ENCODE data around the gene SLC7A6OS. TPM values are rescaled to one million over a fixed set of nuclear protein-coding genes. Genes with fewer than 3 reads are reported as not detected.
A peak's percentile ranks its signal among the peaks of the same experiment; 100 is the strongest.

The SLC7A6OS gene
- total RNA-seq, 2 experiments from 2014 or later = 28.6 to 33.4 TPM

DNA sequence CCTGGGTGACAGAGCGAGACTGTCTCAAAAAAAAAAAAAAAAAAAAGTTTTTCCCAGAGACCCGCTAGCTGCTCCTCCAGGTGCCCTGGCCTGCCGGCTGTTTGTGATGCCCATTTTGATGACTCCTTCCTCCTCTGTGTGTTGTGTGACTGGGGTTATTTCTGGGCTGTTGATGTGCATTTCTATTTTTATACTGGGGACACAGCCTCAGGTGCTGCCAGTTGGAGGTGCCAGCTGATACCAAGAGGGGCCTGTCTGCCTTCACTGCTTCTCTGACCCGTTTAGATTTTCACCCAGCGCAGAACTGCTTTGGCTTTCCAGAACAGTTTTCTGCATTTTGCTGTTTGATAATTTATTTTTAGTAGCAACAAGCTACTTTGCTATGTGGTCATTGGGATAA, 58.9 kb downstream of the SLC7A6OS start:
- peak overlapping the region; percentile 5; the same call in 1 of the 2 replicates for H2AFZ ChIP-seq (ENCODE audit: low read length)
- H3K79me2 ChIP-seq (ENCODE audit: insufficient read depth, low read depth, low read length) = peaks cover 7% of the 10 kb centered on the region; the same call in 1 of the 2 replicates
- peak overlapping the region; percentile 68 for H3K4me2 ChIP-seq (ENCODE audit: low read length)
- ChIA-PET POLR2A (interaction anchor here (0.6 to 2.2 kb wide), 9 partner anchors 10 to 934 kb away, joined by 3 to 14 read pairs (median 5); partner anchors contain the start of genes NFATC3 and SLC7A6), CTCF (ENCODE audit: unreplicated experiment) (interaction anchor here (0.6 to 1.3 kb wide), 3 partner anchors 12 to 1306 kb away, joined by 3 to 4 read pairs (median 3); partner anchors contain the start of gene SLC7A6)
- H3K9me3 ChIP-seq (ENCODE audit: low read length) = no peaks in the 10 kb centered on the region
- H3K27ac ChIP-seq (ENCODE audit: low read depth, low read length, poor library complexity, severe bottlenecking) = peak overlapping the region; percentile 91
- H4K20me1 ChIP-seq (ENCODE audit: insufficient read depth, low read length) = no peaks in the 10 kb centered on the region
- intact Hi-C loops (cut with micrococcal nuclease; ENCODE audit: unreplicated experiment) = loop anchor here (10.0 kb wide), 1 partner anchor 243 kb away; no protein-coding TSS in a partner anchor
- peak overlapping the region; percentile 38 for H3K4me3 ChIP-seq (ENCODE audit: low read depth, low read length, poor library complexity, severe bottlenecking)
- H3K36me3 ChIP-seq (ENCODE audit: insufficient read depth, low read length) = peaks cover 63% of the 10 kb centered on the region
- H3K4me1 ChIP-seq (ENCODE audit: insufficient read depth, low read length, poor library complexity, severe bottlenecking) = peaks cover 66% of the 10 kb centered on the region
- TF ChIP-seq, protein P1, sequence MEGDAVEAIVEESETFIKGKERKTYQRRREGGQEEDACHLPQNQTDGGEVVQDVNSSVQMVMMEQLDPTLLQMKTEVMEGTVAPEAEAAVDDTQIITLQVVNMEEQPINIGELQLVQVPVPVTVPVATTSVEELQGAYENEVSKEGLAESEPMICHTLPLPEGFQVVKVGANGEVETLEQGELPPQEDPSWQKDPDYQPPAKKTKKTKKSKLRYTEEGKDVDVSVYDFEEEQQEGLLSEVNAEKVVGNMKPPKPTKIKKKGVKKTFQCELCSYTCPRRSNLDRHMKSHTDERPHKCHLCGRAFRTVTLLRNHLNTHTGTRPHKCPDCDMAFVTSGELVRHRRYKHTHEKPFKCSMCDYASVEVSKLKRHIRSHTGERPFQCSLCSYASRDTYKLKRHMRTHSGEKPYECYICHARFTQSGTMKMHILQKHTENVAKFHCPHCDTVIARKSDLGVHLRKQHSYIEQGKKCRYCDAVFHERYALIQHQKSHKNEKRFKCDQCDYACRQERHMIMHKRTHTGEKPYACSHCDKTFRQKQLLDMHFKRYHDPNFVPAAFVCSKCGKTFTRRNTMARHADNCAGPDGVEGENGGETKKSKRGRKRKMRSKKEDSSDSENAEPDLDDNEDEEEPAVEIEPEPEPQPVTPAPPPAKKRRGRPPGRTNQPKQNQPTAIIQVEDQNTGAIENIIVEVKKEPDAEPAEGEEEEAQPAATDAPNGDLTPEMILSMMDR (conservative IDR thresholded peaks at IDR 0.05; ENCODE audit: low read length) = 0 out of 2 replicates have a peak, but pooled peaks have one; percentile 15
- no peak for TF ChIP-seq EZH2phosphoT487 (IDR thresholded peaks at IDR 0.05; ENCODE audit: borderline replicate concordance, low read depth, low read length)
- DNase-seq (ENCODE audit: low spot score) = peak; percentile 92
- no TSS peak for BruUV-seq (replicated peaks)
- no peaks in the 10 kb centered on the region for H3K9me2 ChIP-seq (ENCODE audit: insufficient read depth, low read length)

DNA sequence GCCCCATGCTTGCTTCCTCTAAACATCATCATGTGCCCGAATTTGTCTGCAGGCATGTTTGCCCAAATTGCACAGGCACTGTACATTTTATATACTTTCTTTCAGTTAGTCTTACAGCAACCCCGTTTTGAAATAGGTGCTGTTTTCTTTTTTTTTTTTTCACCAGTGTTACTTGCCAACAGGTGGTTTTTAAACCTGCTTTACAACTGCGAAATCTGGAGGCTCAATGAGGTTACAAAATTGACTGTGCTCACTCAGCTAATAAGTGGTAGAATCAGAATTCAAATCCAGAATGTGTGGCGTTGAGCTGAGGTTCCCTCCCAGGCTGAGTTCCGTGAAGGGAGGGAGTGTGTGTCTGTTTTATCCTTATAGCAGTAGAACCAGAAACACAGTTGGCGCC, 59.8 kb downstream of the SLC7A6OS start:
- Histone ChIP-seq H3K4me1 (ENCODE audit: insufficient read depth, low read length, poor library complexity, severe bottlenecking) (peaks cover 66% of the 10 kb centered on the region), H3K4me2 (ENCODE audit: low read length) (peak overlapping the region; percentile 68), H2AFZ (ENCODE audit: low read length) (no peak overlapping the region; the same call in 1 of the 2 replicates), H3K4me3 (ENCODE audit: low read depth, low read length, poor library complexity, severe bottlenecking) (peak overlapping the region; percentile 31), H3K27ac (ENCODE audit: low read depth, low read length, poor library complexity, severe bottlenecking) (peak overlapping the region; percentile 91), H4K20me1 (ENCODE audit: insufficient read depth, low read length) (no peaks in the 10 kb centered on the region), H3K9me3 (ENCODE audit: low read length) (no peaks in the 10 kb centered on the region), H3K36me3 (ENCODE audit: insufficient read depth, low read length) (peaks cover 55% of the 10 kb centered on the region), H3K79me2 (ENCODE audit: insufficient read depth, low read depth, low read length) (peaks cover 15% of the 10 kb centered on the region; the same call in 1 of the 2 replicates), H3K9me2 (ENCODE audit: insufficient read depth, low read length) (no peaks in the 10 kb centered on the region)
- TSS peak; percentile 9 for BruUV-seq (replicated peaks)
- ChIA-PET POLR2A (interaction anchor here (0.7 to 2.2 kb wide), 6 partner anchors 11 to 933 kb away, joined by 3 to 9 read pairs (median 4); partner anchors contain the start of genes NFATC3 and SLC7A6), CTCF (ENCODE audit: unreplicated experiment) (interaction anchor here (0.6 to 1.3 kb wide), 2 partner anchors 13 to 1305 kb away, joined by 3 read pairs; partner anchors contain the start of gene SLC7A6)
- DNase-seq (ENCODE audit: low spot score) = no peak
- TF ChIP-seq EZH2phosphoT487 (IDR thresholded peaks at IDR 0.05; ENCODE audit: borderline replicate concordance, low read depth, low read length) = no peak
- TF ChIP-seq, protein P1 (conservative IDR thresholded peaks at IDR 0.05; ENCODE audit: low read length) = no peak
- intact Hi-C loops (cut with micrococcal nuclease; ENCODE audit: unreplicated experiment) = loop anchor here (10.0 kb wide), 1 partner anchor 244 kb away; no protein-coding TSS in a partner anchor

DNA sequence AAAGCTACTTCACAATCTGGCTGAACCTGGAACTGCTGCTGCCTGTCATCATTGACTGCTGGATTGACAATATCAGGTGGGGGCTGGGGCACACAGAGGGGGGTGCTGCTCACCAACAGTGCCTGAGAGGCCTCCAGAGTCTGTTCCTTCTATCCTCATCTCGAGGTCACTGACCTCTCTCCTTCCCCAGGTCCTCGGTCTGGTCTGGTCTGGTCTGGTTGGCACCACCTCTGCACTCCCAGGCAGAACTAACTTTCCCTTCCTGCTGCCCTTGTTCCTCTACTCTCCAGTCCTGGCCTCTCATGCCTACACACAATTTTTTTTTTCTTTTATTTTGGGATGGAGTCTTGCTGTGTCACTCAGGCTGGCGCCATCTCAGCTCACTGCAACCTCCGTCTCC, 61.4 kb downstream of the SLC7A6OS start:
- Histone ChIP-seq H2AFZ (ENCODE audit: low read length) (no peak overlapping the region), H3K9me3 (ENCODE audit: low read length) (no peaks in the 10 kb centered on the region), H3K9me2 (ENCODE audit: insufficient read depth, low read length) (no peaks in the 10 kb centered on the region), H3K36me3 (ENCODE audit: insufficient read depth, low read length) (peaks cover 41% of the 10 kb centered on the region), H3K4me3 (ENCODE audit: low read depth, low read length, poor library complexity, severe bottlenecking) (no peak overlapping the region), H4K20me1 (ENCODE audit: insufficient read depth, low read length) (no peaks in the 10 kb centered on the region), H3K27ac (ENCODE audit: low read depth, low read length, poor library complexity, severe bottlenecking) (peak overlapping the region; percentile 22), H3K79me2 (ENCODE audit: insufficient read depth, low read depth, low read length) (peaks cover 21% of the 10 kb centered on the region; the same call in 1 of the 2 replicates), H3K4me2 (ENCODE audit: low read length) (no peak overlapping the region), H3K4me1 (ENCODE audit: insufficient read depth, low read length, poor library complexity, severe bottlenecking) (peaks cover 69% of the 10 kb centered on the region)
- TF ChIP-seq EZH2phosphoT487 (IDR thresholded peaks at IDR 0.05; ENCODE audit: borderline replicate concordance, low read depth, low read length) = no peak
- TF ChIP-seq, protein P1 (conservative IDR thresholded peaks at IDR 0.05; ENCODE audit: low read length) = no peak
- BruUV-seq (replicated peaks) = no TSS peak
- no peak for DNase-seq (ENCODE audit: low spot score)
- POLR2A ChIA-PET = no interaction called here
- CTCF ChIA-PET (ENCODE audit: unreplicated experiment) = no interaction called here
- intact Hi-C loops (cut with micrococcal nuclease; ENCODE audit: unreplicated experiment) = no loop called here

Data from OCI-LY7 (cell line).